HEK293T (cell line): ENCODE measurements around the gene MED7.

Experiments used
- CTCF ChIA-PET: fragments of 350-600 bp; formaldehyde crosslinking; extraction: SDS; loops from one replicate; lab custom pipeline; 2021; ENCODE audit warnings: antibody characterized with exemption, inconsistent platforms; lab: Yijun Ruan, JAX
- POLR2A ChIA-PET: fragments of 350-600 bp; formaldehyde crosslinking; extraction: SDS; loops from one replicate; lab custom pipeline; 2020; ENCODE audit warnings: antibody characterized with exemption, inconsistent platforms; lab: Yijun Ruan, JAX
- DNase-seq: peaks from one replicate; pipeline ENCODE4 v3.0.0; 2012; ENCODE audit warnings: mixed read lengths; ENCODE audit errors: extremely low spot score
- ARNT ChIP-seq: fragments of 450-650 bp; IDR thresholded peaks from 2 replicates; pipeline ENCODE4 v1.6.1; 2017; ENCODE audit warnings: mild to moderate bottlenecking
- BHLHE40 ChIP-seq: fragments of 450-650 bp; IDR thresholded peaks from 2 replicates; pipeline ENCODE4 v1.6.1; 2016; ENCODE audit warnings: mild to moderate bottlenecking, moderate library complexity, borderline replicate concordance
- CTBP1 ChIP-seq: fragments of 450-650 bp; IDR thresholded peaks from 2 replicates; pipeline ENCODE4 v1.6.1; 2016; ENCODE audit warnings: borderline replicate concordance
- ELF4 ChIP-seq: fragments of 450-650 bp; IDR thresholded peaks from 2 replicates; pipeline ENCODE4 v1.6.1; 2017; ENCODE audit warnings: antibody characterized with exemption
- FOXA1 ChIP-seq: fragments of 450-650 bp; IDR thresholded peaks from 2 replicates; pipeline ENCODE4 v1.6.1; 2016; ENCODE audit warnings: mild to moderate bottlenecking
- FOXK2 ChIP-seq: fragments of 450-650 bp; IDR thresholded peaks from 2 replicates; pipeline ENCODE4 v1.6.1; 2016; ENCODE audit warnings: mild to moderate bottlenecking
- FOXM1 ChIP-seq: fragments of 450-650 bp; IDR thresholded peaks from 2 replicates; pipeline ENCODE4 v1.6.1; 2017; ENCODE audit warnings: mild to moderate bottlenecking, borderline replicate concordance
- HDGF ChIP-seq: fragments of 450-650 bp; IDR thresholded peaks from 2 replicates; pipeline ENCODE4 v1.6.1; 2017; ENCODE audit warnings: antibody characterized with exemption, borderline replicate concordance
- L3MBTL2 ChIP-seq: fragments of 450-650 bp; conservative IDR thresholded peaks from 2 replicates; pipeline ENCODE4 v1.6.1; 2016; ENCODE audit warnings: mild to moderate bottlenecking
- LEF1 ChIP-seq: fragments of 450-650 bp; IDR thresholded peaks from 2 replicates; pipeline ENCODE4 v1.6.1; 2017; ENCODE audit warnings: mild to moderate bottlenecking, borderline replicate concordance
- NFRKB ChIP-seq: fragments of 450-650 bp; IDR thresholded peaks from 2 replicates; pipeline ENCODE4 v1.6.1; 2016; ENCODE audit warnings: mild to moderate bottlenecking, moderate library complexity
- PKNOX1 ChIP-seq: fragments of 450-650 bp; IDR thresholded peaks from 2 replicates; pipeline ENCODE4 v1.6.1; 2016
- SP1 ChIP-seq: fragments of 450-650 bp; IDR thresholded peaks from 2 replicates; pipeline ENCODE4 v1.6.1; 2017
- SUZ12 ChIP-seq: fragments of 450-650 bp; IDR thresholded peaks from 2 replicates; pipeline ENCODE4 v1.6.1; 2016; ENCODE audit warnings: mild to moderate bottlenecking
- TARDBP ChIP-seq: fragments of 450-650 bp; IDR thresholded peaks from 2 replicates; pipeline ENCODE4 v1.6.1; 2016
- ZNF384 ChIP-seq: fragments of 450-650 bp; IDR thresholded peaks from 2 replicates; pipeline ENCODE4 v1.6.1; 2016

The MED7 gene

GRCh38 chr5:157115012-157115411 lies 27.7 kb downstream of the MED7 start:
- POLR2A ChIA-PET = no interaction called here
- DNase-seq = no peak
- TF ChIP-seq SUZ12 = no peak
- TF ChIP-seq SP1 = no peak
- TF ChIP-seq FOXK2 = no peak
- CTCF ChIA-PET = no interaction called here

- TF ChIP-seq ARNT = no peak
- TF ChIP-seq PKNOX1 = no peak
- no peak for TF ChIP-seq SP1
- no peak for TF ChIP-seq NFRKB
- ChIA-PET POLR2A (no interaction called here), CTCF (no interaction called here)
- no peak for DNase-seq
Measured at GRCh38 chr5:157113002-157113401, 29.7 kb downstream of the MED7 start.

- no peak for DNase-seq
- CTCF ChIA-PET = no interaction called here
- TF ChIP-seq ZNF384 (no peak), NFRKB (no peak), FOXM1 (no peak), FOXK2 (no peak), TARDBP (no peak), L3MBTL2 (no peak), FOXA1 (no peak), SP1 (no peak), ARNT (no peak), CTBP1 (no peak), LEF1 (no peak), SUZ12 (no peak)
- POLR2A ChIA-PET = no interaction called here
Measured at GRCh38 chr5:157109744-157110143, 32.9 kb downstream of the MED7 start.

- no peak for TF ChIP-seq ARNT
- TF ChIP-seq FOXA1 = no peak
- no peak for TF ChIP-seq FOXK2
- TF ChIP-seq L3MBTL2 = no peak
- no peak for TF ChIP-seq ZNF384
- no peak for TF ChIP-seq SP1
- TF ChIP-seq PKNOX1 = no peak
- no peak for TF ChIP-seq ELF4
- no peak for TF ChIP-seq CTBP1
- no peak for TF ChIP-seq FOXM1
- no peak for TF ChIP-seq BHLHE40
- TF ChIP-seq NFRKB = no peak
- ChIA-PET CTCF (no interaction called here), POLR2A (interaction anchor here (1.0 kb wide), 1 partner anchor 34 kb away, joined by 4 read pairs; the partner anchor contains the start of gene MED7)
- DNase-seq = no peak
Measured at GRCh38 chr5:157108976-157109375, 33.7 kb downstream of the MED7 start, which contains the start of gene HAVCR2. TSS of gene HAVCR2 (minus strand) at chr5:157109044. CDS start at chr5:157108983, 61 bp downstream.

- TF ChIP-seq BHLHE40 (no peak), FOXK2 (no peak), ELF4 (no peak), TARDBP (no peak), NFRKB (no peak), FOXM1 (no peak), ARNT (no peak), L3MBTL2 (no peak), FOXA1 (no peak), ZNF384 (no peak), CTBP1 (no peak), SP1 (no peak), HDGF (no peak), SUZ12 (no peak), LEF1 (no peak), PKNOX1 (no peak)
- no peak for DNase-seq
- POLR2A ChIA-PET = no interaction called here
- CTCF ChIA-PET = no interaction called here
Measured at GRCh38 chr5:157107508-157107907, 35.2 kb downstream of the MED7 start.

- no peak for TF ChIP-seq SP1
- TF ChIP-seq HDGF = no peak
- no peak for TF ChIP-seq FOXA1
- TF ChIP-seq TARDBP = no peak
- TF ChIP-seq FOXK2 = no peak
- no peak for DNase-seq
- POLR2A ChIA-PET = no interaction called here
- CTCF ChIA-PET = no interaction called here
Measured at GRCh38 chr5:157106630-157107461, 35.8 kb downstream of the MED7 start.
